AG04449 (cell line): ENCODE results near the gene MLYCD.
A peak's percentile ranks its signal among the peaks of the same experiment; 100 is the strongest.

Experiments used
- CTCF ChIA-PET: fragments of 350-600 bp; formaldehyde crosslinking; extraction: SDS; loops from one replicate; lab custom pipeline; 2021; ENCODE audit warnings: antibody characterized with exemption; lab: Yijun Ruan, JAX
- POLR2A ChIA-PET: fragments of 400-600, 350-600 bp; formaldehyde crosslinking; extraction: SDS; loops from one replicate; lab custom pipeline; 2020; ENCODE audit warnings: antibody characterized with exemption, inconsistent platforms; lab: Yijun Ruan, JAX
- DNase-seq: peaks from one replicate; pipeline ENCODE4 v3.0.0-alpha.2; 2010; ENCODE audit warnings: low read depth, low spot score
- H3K4me3 ChIP-seq: 2 replicates; pipeline ENCODE4 v1.5.1; 2011; ENCODE audit warnings: low read depth, mild to moderate bottlenecking, control low read depth, low read length
- CTCF ChIP-seq: IDR thresholded peaks from one replicate; pipeline ENCODE4 v1.5.1; 2011; ENCODE audit warnings: mild to moderate bottlenecking, moderate library complexity, low read length, control low read depth, inconsistent platforms; ENCODE audit not compliant: insufficient read depth; ENCODE audit errors: missing control alignments

MLYCD gene

GRCh38 chr16:83967838-83968305, 69.0 kb downstream of the MLYCD start, which contains the start of gene NECAB2:
Gene NECAB2 (plus strand): TSS chr16:83968244. CDS start chr16:83968649, 405 bp downstream.
- H3K4me3 ChIP-seq, result peak within 1 kb of the TSS; percentile 42
- ChIA-PET CTCF (no interaction called here), POLR2A (no interaction called here)
- peak; percentile 58 for TF ChIP-seq CTCF
- no peak for DNase-seq

GRCh38 chr16:83968306-83968851, 69.5 kb downstream of the MLYCD start:
- H3K4me3 ChIP-seq, result peak overlapping the region; percentile 42
- ChIA-PET POLR2A (no interaction called here), CTCF (interaction anchor here (3.2 to 3.9 kb wide), 2 partner anchors 12 to 93 kb away, joined by 18 read pairs; no protein-coding TSS in a partner anchor)
- no peak for DNase-seq
- no peak for TF ChIP-seq CTCF

- H3K4me3 ChIP-seq, result no peak overlapping the region
- CTCF ChIA-PET, result interaction anchor here (1.4 to 3.9 kb wide), 5 partner anchors 12 to 218 kb away, joined by 4 to 36 read pairs (median 18); no protein-coding TSS in a partner anchor
- no peak for DNase-seq
- TF ChIP-seq CTCF, result no peak
- POLR2A ChIA-PET, result no interaction called here
Measured at GRCh38 chr16:83968891-83969649, 70.2 kb downstream of the MLYCD start.

GRCh38 chr16:83969771-83970429, 71.0 kb downstream of the MLYCD start:
- H3K4me3 ChIP-seq, result no peak overlapping the region
- ChIA-PET POLR2A (interaction anchor here (0.7 kb wide), 1 partner anchor 57 kb away, joined by 4 read pairs; no protein-coding TSS in a partner anchor), CTCF (interaction anchor here (1.3 to 3.9 kb wide), 7 partner anchors 13 to 217 kb away, joined by 3 to 36 read pairs (median 4); partner anchors contain the start of gene OSGIN1)
- no peak for DNase-seq
- no peak for TF ChIP-seq CTCF

GRCh38 chr16:83970430-83970815, 71.5 kb downstream of the MLYCD start:
- DNase-seq, result no peak
- TF ChIP-seq CTCF, result no peak
- H3K4me3 ChIP-seq, result no peak overlapping the region
- POLR2A ChIA-PET, result interaction anchor here (0.7 kb wide), 1 partner anchor 58 kb away, joined by 4 read pairs; no protein-coding TSS in a partner anchor
- CTCF ChIA-PET, result interaction anchor here (1.3 to 3.9 kb wide), 7 partner anchors 14 to 217 kb away, joined by 3 to 36 read pairs (median 5); partner anchors contain the start of gene OSGIN1
